Activated B cell treated with CpG ODN at 0.5 μM for 24 hours (primary cell): Measurements from ENCODE around the gene RECQL5. TPM values are rescaled to one million over a fixed set of nuclear protein-coding genes. Genes with fewer than 3 reads are reported as not detected.

Source experiments
- ATAC-seq: fragments of 200-7000 bp; cut with Tn5 transposase; one replicate; pipeline ENCODE4 v1.10.0; 2021; ENCODE audit warnings: low read depth, mild to moderate bottlenecking, moderate library complexity
- CTCF ChIA-PET: fragments of 350-600 bp; sonication (Branson Sonifier 250); formaldehyde crosslinking; loops from one replicate; lab custom pipeline; 2021; ENCODE audit warnings: antibody characterized with exemption; lab: Charles Lee
- POLR2A ChIA-PET: fragments of 350-600 bp; sonication (Branson Sonifier 250); formaldehyde crosslinking; loops from one replicate; lab custom pipeline; 2021; ENCODE audit warnings: antibody characterized with exemption; lab: Charles Lee
- DNase-seq: peaks from one replicate; pipeline ENCODE4 v3.0.0; 2022
- H3K27ac Mint-ChIP-seq: one replicate; pipeline ENCODE4 v1.8.0; 2020; ENCODE audit warnings: mixed read lengths
- H3K27me3 Mint-ChIP-seq: one replicate; pipeline ENCODE4 v1.8.0; 2021; ENCODE audit warnings: mixed read lengths
- H3K36me3 Mint-ChIP-seq: one replicate; pipeline ENCODE4 v1.8.0; 2021; ENCODE audit warnings: low read depth, mixed read lengths
- H3K4me1 Mint-ChIP-seq: one replicate; pipeline ENCODE4 v1.8.0; 2021; ENCODE audit warnings: mixed read lengths
- H3K4me3 Mint-ChIP-seq: one replicate; pipeline ENCODE4 v1.8.0; 2020; ENCODE audit warnings: mild to moderate bottlenecking, mixed read lengths
- H3K9me3 Mint-ChIP-seq: one replicate; pipeline ENCODE4 v1.8.0; 2020; ENCODE audit warnings: mixed read lengths
- intact Hi-C: fragments of 100-400 bp; cut with micrococcal nuclease; formaldehyde crosslinking; loops from one replicate; pipeline ENCODE4 v1.15.1; 2024
- total RNA-seq: library from RNA; stranded (reverse); gene quantifications from 2 replicates; pipeline ENCODE4 v1.2.3, GENCODE V29; 2022
- TF ChIP-seq, protein P1 (sequence below): fragments of 200-600 bp; IDR thresholded peaks from one replicate; pipeline ENCODE4 v1.8.0; 2022; ENCODE audit warnings: antibody characterized with exemption, mild to moderate bottlenecking

The RECQL5 gene
- total RNA-seq, 1 donor from 2014 or later = 65.4 TPM

- POLR2A ChIA-PET = interaction anchor here (2.3 kb wide), 1 partner anchor 11 kb away, joined by 10 read pairs; a partner anchor contains a TSS
- intact Hi-C loops = loop anchor here (5.0 kb wide), 1 partner anchor 52 kb away; no protein-coding TSS in a partner anchor
Observed at GRCh38 chr17:75634754-75635609, 32.0 kb downstream of the RECQL5 start.

DNA sequence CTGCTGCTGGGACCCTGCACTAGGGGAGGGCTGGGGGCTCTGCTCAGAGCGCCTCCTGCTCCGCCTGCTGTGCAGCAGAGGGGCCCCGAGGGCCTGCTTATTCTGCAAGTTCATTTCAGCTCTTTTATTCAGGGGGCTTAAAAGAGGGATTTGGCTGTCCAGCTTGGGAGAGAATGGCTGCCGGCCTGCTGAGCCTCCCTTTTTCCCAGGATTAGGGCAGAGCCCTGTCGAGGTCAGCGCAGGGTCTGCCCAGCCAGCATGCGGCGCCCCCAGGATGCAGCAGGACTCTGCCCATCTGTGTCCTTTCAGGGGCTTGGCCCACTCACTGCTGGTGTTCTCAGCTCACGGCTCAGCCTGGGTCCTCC, 32.6 kb downstream of the RECQL5 start:
- CTCF ChIA-PET = interaction anchor here (1.0 to 11.7 kb wide), 20 partner anchors 7 to 209 kb away, joined by 3 to 346 read pairs (median 8); partner anchors contain the start of gene TSEN54
- Mint-ChIP-seq H3K36me3 (peaks cover 10% of the 10 kb centered on the region), H3K9me3 (no peaks in the 10 kb centered on the region), H3K4me3 (no peak overlapping the region), H3K27ac (no peak overlapping the region), H3K4me1 (peaks cover 13% of the 10 kb centered on the region), H3K27me3 (no peaks in the 10 kb centered on the region)
- TF ChIP-seq, protein P1, sequence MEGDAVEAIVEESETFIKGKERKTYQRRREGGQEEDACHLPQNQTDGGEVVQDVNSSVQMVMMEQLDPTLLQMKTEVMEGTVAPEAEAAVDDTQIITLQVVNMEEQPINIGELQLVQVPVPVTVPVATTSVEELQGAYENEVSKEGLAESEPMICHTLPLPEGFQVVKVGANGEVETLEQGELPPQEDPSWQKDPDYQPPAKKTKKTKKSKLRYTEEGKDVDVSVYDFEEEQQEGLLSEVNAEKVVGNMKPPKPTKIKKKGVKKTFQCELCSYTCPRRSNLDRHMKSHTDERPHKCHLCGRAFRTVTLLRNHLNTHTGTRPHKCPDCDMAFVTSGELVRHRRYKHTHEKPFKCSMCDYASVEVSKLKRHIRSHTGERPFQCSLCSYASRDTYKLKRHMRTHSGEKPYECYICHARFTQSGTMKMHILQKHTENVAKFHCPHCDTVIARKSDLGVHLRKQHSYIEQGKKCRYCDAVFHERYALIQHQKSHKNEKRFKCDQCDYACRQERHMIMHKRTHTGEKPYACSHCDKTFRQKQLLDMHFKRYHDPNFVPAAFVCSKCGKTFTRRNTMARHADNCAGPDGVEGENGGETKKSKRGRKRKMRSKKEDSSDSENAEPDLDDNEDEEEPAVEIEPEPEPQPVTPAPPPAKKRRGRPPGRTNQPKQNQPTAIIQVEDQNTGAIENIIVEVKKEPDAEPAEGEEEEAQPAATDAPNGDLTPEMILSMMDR = no peak
- DNase-seq = no peak
- POLR2A ChIA-PET = interaction anchor here (0.6 to 2.9 kb wide), 4 partner anchors 11 to 323 kb away, joined by 3 to 26 read pairs (median 14); a partner anchor contains a TSS
- no peak for ATAC-seq
- intact Hi-C loops = loop anchor here (5.0 kb wide), 1 partner anchor 53 kb away; no protein-coding TSS in a partner anchor

More at GRCh38 chr17:75634754-75635609, 32.0 kb downstream of the RECQL5 start:
- Mint-ChIP-seq H3K9me3 (no peaks in the 10 kb centered on the region), H3K27ac (no peak overlapping the region), H3K4me1 (peaks cover 13% of the 10 kb centered on the region), H3K27me3 (no peaks in the 10 kb centered on the region), H3K4me3 (no peak overlapping the region), H3K36me3 (peaks cover 10% of the 10 kb centered on the region)
- TF ChIP-seq, protein P1 = no peak
- CTCF ChIA-PET = interaction anchor here (0.9 to 11.7 kb wide), 8 partner anchors 18 to 118 kb away, joined by 3 to 346 read pairs (median 6); partner anchors contain the start of gene TSEN54
- ATAC-seq (no peak), DNase-seq (no peak)

DNA sequence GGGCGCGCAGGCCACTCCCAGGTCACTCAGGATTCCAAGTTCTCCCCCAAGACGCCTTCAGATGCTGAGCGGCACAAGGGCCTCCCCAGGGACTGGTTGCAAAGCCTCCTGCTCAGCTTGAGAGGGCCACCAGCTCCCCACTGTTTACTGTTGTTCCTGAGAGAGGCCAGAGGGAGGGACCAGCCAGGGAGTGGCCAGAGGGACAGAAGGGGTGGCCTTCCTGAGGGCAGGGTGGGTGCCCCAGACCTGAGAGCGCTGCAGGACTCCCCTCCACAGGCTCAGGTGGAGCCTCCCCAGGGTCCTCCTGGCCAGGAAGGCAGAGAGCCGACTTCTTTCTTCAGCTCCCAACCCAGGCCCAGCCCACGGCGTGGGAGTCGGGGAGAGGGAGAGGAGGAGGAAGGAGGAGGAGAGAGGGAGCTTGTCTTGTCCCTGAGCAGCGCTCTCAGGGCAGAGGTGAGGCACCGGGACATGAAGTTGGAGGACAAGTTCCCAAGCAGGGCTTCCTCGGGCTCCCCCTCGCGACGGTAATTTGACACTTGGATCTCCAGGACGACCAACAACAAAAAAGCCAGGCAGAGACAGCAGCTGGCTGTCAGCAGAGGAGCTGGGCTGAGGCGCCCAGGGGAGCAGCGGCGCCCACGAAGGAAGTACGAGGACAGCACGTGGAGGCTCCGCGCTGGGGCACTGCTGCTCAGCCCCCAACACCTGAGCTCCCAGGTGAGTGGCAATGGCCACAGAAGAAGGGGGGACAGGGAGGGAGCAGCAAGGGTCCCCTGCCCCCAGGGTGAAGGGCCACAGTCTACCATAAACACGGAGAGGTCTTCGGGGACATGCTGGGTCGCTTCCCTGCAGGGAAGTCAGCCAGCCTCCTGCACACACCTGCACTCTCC, 33.2 kb downstream of the RECQL5 start:
- H3K36me3 Mint-ChIP-seq = peaks cover 10% of the 10 kb centered on the region
- H3K4me1 Mint-ChIP-seq = peaks cover 13% of the 10 kb centered on the region
- ChIA-PET POLR2A (interaction anchor here (0.6 to 2.9 kb wide), 11 partner anchors 12 to 825 kb away, joined by 3 to 26 read pairs (median 5); partner anchors contain the start of genes GALK1, RECQL5 and SAP30BP), CTCF (interaction anchor here (0.6 to 11.7 kb wide), 40 partner anchors 8 to 273 kb away, joined by 3 to 346 read pairs (median 6); partner anchors contain the start of genes TRIM65, TSEN54 and WBP2)
- ATAC-seq (peak; percentile 33), DNase-seq (peak; percentile 46)
- H3K9me3 Mint-ChIP-seq = no peaks in the 10 kb centered on the region
- intact Hi-C loops = loop anchor here (1.0 to 5.0 kb wide), 5 partner anchors 20 to 207 kb away; no protein-coding TSS in a partner anchor
- TF ChIP-seq, protein P1 = no peak
- H3K27ac Mint-ChIP-seq = no peak overlapping the region
- H3K4me3 Mint-ChIP-seq = no peak overlapping the region
- H3K27me3 Mint-ChIP-seq = no peaks in the 10 kb centered on the region

GRCh38 chr17:75632863-75633485, 34.0 kb downstream of the RECQL5 start, which contains the start of gene SMIM5:
Gene SMIM5 (plus strand): TSS chr17:75633434. CDS start chr17:75640202, 6,768 bp downstream.
- POLR2A ChIA-PET = interaction anchor here (0.6 to 2.9 kb wide), 12 partner anchors 13 to 824 kb away, joined by 3 to 26 read pairs (median 5); partner anchors contain the start of genes GALK1, RECQL5 and SAP30BP
- peak; percentile 83 for DNase-seq

More at GRCh38 chr17:75632863-75633485, 34.0 kb downstream of the RECQL5 start, which contains the start of gene SMIM5:
- Mint-ChIP-seq H3K4me1 (peaks cover 13% of the 10 kb centered on the region), H3K4me3 (peak within 1 kb of the TSS; percentile 11), H3K9me3 (no peaks in the 10 kb centered on the region), H3K27ac (no peak within 1 kb of the TSS), H3K36me3 (peaks cover 10% of the 10 kb centered on the region), H3K27me3 (no peaks in the 10 kb centered on the region)
- CTCF ChIA-PET = interaction anchor here (0.6 to 11.7 kb wide), 43 partner anchors 8 to 272 kb away, joined by 3 to 346 read pairs (median 5); partner anchors contain the start of genes GALK1, RECQL5, TRIM65 and TSEN54
- TF ChIP-seq, protein P1 = no peak
- ATAC-seq = peak; percentile 89
- intact Hi-C loops = loop anchor here (1.0 to 5.0 kb wide), 5 partner anchors 20 to 207 kb away; no protein-coding TSS in a partner anchor
